LNCaP clone FGC (cell line): ENCODE measurements around the gene INPP4A.

ENCODE experiments used
- DNase-seq: peaks from one replicate; pipeline ENCODE4 v3.0.0-alpha.2; 2011; ENCODE audit warnings: low read depth
- H3K4me3 ChIP-seq: 2 replicates; pipeline ENCODE4 v1.5.1; 2011; ENCODE audit warnings: mild to moderate bottlenecking, low read depth, low read length, control low read depth
- TF ChIP-seq, protein P1 (sequence below): IDR thresholded peaks from 2 replicates; pipeline ENCODE4 v1.5.1; 2012; ENCODE audit warnings: mild to moderate bottlenecking; ENCODE audit not compliant: control insufficient read depth, insufficient read depth; ENCODE audit errors: extremely low read depth

INPP4A gene

DNA sequence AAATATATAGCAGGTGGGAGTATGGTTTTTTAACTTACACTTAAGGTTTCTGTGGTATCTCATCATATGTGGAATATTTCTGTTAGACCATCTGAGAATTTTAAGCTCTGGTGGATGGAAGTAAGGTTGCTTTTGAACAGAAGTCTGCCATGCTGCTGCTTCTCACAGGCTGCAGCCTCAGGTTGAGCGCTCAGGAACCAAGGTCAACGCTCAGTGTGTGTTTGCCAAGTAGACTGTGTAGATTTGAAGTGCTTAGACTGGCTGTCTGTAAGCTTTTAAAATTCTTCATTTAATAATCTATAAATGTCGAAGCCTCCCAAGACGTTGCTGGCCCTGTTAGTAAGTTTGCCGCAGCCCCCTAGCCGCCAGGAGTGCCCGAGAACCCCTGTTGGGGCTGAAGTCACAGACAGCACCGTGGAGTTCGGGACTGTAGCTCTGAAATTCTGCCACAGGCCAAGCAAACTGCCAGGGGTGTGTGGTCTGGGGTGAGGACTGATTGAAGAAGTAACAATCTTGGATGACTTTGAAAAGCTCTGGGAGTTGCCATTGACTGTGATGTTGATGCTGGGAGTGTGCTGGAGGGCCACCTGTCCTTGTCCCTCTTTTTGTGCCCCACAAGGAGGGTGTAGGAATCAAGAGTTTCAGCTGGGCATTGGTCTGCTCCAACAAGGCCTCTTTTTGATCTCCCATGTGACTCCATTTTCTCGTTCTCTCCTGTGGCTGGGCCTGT lies 26.9 kb downstream of the INPP4A start:
- no peak for DNase-seq
- H3K4me3 ChIP-seq: no peak overlapping the region
- TF ChIP-seq, protein P1, sequence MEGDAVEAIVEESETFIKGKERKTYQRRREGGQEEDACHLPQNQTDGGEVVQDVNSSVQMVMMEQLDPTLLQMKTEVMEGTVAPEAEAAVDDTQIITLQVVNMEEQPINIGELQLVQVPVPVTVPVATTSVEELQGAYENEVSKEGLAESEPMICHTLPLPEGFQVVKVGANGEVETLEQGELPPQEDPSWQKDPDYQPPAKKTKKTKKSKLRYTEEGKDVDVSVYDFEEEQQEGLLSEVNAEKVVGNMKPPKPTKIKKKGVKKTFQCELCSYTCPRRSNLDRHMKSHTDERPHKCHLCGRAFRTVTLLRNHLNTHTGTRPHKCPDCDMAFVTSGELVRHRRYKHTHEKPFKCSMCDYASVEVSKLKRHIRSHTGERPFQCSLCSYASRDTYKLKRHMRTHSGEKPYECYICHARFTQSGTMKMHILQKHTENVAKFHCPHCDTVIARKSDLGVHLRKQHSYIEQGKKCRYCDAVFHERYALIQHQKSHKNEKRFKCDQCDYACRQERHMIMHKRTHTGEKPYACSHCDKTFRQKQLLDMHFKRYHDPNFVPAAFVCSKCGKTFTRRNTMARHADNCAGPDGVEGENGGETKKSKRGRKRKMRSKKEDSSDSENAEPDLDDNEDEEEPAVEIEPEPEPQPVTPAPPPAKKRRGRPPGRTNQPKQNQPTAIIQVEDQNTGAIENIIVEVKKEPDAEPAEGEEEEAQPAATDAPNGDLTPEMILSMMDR: no peak

DNA sequence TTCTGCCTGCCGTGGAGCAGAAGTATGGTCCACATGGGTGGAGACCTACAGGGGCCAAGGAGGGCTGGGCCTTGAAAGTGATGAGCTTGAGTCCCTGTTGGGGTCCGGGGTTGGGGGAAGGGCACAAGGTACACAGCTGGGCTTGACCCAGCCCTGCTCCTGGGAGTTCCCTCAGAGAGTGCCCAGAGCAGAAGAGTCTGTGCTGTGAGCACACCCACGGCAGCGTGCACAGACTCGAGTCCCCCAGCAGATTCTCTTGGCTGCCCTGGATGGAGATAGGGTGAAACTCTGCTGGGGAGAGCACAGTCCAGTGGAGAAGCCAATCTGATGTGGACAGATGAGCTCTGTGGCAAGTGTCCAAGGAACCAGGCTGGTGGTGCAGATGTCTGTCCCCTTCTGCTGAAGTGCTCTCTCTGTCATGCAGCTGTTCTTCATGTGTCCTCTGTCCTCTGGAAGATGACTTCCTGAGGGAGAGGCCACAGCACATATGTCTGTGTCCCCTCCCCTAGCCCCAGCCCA lies 27.5 kb downstream of the INPP4A start:
- TF ChIP-seq, protein P1: no peak
- no peak overlapping the region for H3K4me3 ChIP-seq
- no peak for DNase-seq

DNA sequence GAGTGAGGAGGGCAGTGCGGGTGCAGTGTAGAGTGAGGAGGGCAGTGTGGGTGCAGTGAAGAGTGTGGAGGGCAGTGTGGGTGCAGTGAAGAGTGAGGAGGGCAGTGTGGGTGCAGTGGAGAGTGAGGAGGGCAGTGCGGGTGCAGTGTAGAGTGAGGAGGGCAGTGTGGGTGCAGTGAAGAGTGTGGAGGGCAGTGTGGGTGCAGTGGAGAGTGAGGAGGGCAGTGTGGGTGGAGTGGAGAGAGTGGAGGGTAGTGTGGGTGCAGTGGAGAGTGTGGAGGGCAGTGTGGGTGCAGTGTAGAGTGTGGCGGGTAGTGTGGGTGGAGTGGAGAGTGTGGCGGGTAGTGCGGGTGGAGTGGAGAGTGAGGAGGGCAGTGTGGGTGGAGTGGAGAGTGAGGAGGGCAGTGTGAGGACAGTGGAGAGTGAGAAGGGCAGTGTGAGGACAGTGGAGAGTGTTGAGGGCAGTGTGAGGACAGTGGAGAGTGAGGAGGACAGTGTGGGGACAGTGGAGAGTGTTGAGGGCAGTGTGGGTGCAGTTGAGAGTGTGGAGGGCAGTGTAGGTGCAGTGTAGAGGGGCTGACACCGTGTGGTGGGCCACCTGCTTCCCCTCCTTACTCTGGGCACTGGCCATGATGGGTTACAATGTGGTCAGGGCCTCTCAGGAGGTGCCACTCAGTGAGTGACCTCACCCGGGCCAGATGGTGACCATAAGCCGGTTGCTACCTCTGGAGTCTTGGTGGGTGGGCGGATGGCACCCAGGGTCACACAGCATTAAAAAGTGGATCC lies 28.5 kb downstream of the INPP4A start:
- no peak overlapping the region for H3K4me3 ChIP-seq
- TF ChIP-seq, protein P1: no peak
- DNase-seq: no peak

DNA sequence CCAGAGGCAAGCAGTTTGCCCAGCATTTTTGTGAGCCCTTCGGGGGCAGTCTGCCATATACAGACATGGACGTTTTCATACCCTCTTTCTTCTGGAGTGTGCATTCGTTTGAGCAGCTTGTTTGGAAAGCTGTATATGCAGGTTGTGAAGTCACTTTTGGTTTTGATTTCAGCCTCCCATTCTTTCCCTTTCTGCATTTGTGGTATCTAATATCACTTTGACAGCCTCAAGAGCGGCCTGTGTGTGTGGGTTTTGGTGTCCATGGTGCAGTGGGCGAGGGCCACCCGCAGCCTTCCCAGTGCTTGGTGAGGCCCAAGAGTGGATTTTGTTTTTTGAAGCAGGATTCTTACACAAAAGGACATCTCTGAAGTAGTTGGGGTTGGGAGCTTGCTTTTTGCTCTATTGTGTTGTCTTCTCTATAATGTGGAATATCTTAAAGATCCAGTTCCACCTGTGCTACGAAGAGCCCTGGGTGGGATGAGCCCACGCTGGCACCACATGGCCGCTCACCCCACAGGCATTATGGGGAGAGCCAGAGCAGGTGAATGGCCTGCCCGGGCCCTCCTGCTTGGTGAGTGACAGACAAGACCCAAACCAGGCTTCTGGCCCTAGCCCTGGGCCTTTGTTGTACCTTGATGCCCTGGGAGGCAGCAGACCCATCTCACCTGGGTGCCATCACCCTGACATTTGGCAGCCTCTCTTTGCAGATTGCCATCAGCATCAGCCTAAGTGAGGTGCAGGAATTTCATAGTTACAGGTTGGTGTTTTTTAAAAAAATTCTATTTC lies 29.5 kb downstream of the INPP4A start:
- DNase-seq: no peak
- TF ChIP-seq, protein P1: no peak
- H3K4me3 ChIP-seq: no peak overlapping the region

DNA sequence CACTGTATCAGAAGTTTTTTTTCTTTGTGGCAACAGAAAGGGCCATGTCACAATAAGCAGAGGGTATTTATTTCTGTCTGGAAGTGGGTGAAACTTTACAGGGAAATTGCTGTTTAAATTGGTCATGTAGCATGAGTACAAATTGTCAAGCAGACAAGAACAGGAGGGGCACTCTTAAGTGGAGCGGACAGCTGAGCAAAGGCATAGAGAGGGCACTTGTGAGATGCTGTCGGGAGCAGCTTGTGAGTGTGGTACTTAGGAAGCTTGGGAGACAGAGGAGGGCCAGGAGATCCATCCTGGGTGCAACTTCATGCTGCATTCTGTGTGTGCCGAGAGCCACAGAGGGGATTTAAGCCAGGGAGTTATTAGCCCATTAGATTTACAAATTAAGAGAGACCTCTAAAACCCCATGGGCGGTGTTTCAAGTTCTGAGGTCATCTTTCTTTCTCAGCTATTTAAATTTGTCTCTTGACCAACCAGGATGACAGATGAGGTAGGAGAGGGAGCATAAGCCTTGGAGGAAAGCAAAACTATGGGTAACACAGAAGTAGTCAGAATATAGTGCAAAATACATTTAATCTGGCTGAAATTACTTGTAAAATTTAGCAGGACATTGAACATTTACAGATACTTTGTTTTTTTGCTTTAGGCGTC lies 30.4 kb downstream of the INPP4A start:
- no peak for DNase-seq
- TF ChIP-seq, protein P1: no peak

DNA sequence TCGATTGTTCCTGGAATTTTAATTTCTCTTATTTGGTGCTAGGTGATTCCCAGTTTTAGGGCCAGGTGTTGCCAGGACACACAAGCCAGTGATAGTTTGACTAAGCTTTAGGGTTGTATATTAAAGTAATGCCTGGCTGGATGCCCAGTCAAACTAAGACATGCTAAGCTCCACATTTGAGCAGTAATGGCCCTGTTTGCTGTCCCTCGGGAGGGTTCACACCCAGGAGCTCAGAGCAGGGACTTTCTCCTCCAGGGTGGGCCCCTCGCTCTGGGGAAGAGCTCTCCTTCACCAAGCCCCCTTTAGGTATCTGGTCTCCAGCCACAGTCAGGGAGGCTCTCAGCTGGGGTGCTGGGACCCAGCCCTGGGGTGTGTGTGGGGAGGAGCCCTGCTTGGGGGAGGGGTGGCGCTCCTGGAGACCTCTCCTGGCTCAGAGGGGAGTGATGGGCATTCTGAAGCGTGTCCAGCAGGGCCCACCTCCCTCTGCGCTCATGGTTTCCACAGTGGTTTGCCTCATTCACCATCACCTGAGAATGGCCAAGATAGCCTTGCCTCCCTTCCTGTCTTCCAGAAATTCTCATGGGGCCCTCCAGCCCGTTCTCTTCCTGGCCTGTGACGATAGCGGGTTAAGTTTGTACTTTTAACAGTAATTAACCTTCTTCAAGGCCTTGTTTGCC lies 31.7 kb downstream of the INPP4A start:
- no peak overlapping the region for H3K4me3 ChIP-seq
- TF ChIP-seq, protein P1: no peak
- DNase-seq: peak; percentile 82

More for the DNA sequence above, 30.4 kb downstream of the INPP4A start:
- no peak overlapping the region for H3K4me3 ChIP-seq
